Muscle layer of duodenum (tissue), 2 donors: ENCODE measurements around the gene CPN2.
A peak's percentile ranks its signal among the peaks of the same experiment; 100 is the strongest.

Source experiments
- H3K27ac ChIP-seq: one replicate; pipeline ENCODE4 v1.7.0; 2013; ENCODE audit warnings: mild to moderate bottlenecking, low read length
- H3K27me3 ChIP-seq: one replicate; pipeline ENCODE4 v1.7.0; 2013; ENCODE audit warnings: low read depth, mild to moderate bottlenecking, control low read depth, low read length
- H3K36me3 ChIP-seq, 2 donors: one replicate each; pipeline ENCODE4 v1.7.0; 2013; ENCODE audit warnings: low read length in 2 of 2, control low read depth in 1 of 2, mild to moderate bottlenecking in 1 of 2; ENCODE audit not compliant: insufficient read depth in 2 of 2, control insufficient read depth in 1 of 2
- H3K4me1 ChIP-seq, 2 donors: one replicate each; pipeline ENCODE4 v1.7.0; 2013; ENCODE audit warnings: low read length in 2 of 2, mild to moderate bottlenecking in 2 of 2, control low read depth in 1 of 2, moderate library complexity in 1 of 2; ENCODE audit not compliant: insufficient read depth in 2 of 2, control insufficient read depth in 1 of 2
- H3K4me3 ChIP-seq, 2 donors: one replicate each; pipeline ENCODE4 v1.7.0; 2013; ENCODE audit warnings: low read length in 2 of 2, low read depth in 1 of 2, mild to moderate bottlenecking in 1 of 2
- H3K9me3 ChIP-seq, 2 donors: one replicate each; pipeline ENCODE4 v1.7.0; 2013; ENCODE audit warnings: low read length in 2 of 2, control low read depth in 1 of 2, mild to moderate bottlenecking in 1 of 2; ENCODE audit not compliant: control insufficient read depth in 1 of 2
- donor health status: healthy.

CPN2 gene

DNA sequence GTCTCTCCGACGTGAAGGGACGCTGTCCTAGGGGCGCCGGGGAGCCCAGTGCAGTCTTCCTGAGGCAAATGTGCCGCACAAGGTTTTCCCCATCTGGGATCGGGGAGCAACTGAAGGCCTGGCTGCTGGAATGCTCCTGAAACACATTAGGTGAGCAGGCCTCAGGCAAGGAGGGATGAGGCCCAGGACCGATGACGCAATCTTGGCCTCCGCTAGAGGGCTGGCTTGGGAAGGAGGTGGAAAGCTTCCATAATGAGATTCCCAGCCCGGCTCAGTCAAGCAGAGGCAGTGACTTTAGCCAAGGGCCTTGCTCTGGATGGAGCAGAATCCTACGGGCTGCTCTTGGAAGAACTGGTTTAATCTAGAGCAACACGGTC, 50.8 kb downstream of the CPN2 start:
- Histone ChIP-seq H3K4me1 (peaks cover 0 to 18% of the 10 kb centered on the region in 2 donors), H3K36me3 (no peaks in the 10 kb centered on the region), H3K4me3 (no peak overlapping the region), H3K27me3 (no peaks in the 10 kb centered on the region), H3K9me3 (no peaks in the 10 kb centered on the region), H3K27ac (peak overlapping the region; percentile 31)

DNA sequence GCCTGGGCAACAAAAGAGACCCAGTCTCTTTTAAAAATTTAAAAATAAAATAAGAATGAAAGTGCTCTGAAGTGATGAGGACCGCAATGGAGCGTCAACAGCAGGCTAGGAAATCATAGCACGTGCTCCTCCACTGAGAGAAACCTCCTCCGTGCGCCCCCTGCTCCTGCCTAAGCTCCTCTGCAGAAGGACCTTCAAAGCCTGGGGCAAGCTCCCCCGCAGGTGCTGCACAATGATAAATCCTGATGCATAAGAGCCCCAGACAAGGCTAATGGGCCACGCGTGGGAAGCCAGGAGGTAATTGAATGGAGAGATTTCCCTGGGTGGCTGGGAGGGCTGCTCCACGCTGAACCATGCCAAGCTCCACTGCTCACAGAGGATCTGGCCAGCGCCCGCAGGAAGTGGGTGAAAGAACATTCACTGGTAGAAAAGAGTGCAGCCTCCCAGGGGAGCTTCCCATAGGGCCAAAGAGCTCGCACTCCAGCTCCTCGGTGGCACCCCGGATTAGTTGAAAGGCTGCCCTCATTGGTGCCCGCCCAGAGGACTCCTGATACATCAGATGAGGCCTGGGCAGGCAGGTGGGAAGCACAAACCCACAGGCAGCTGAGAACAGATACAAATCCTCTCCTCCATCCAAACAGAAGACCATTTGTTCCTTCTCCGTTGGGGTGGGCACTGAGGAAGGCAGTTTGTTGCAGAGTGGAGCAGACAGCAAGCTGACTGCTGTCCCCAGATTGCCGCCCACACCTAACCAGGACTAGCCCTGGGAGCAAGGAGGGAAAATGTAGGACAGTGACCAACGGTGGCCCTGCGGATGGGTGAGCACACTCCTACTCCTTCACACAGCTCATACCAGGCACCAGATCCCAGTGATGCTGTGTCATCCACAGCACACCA, 52.5 kb downstream of the CPN2 start:
- Histone ChIP-seq H3K36me3 (no peaks in the 10 kb centered on the region), H3K27me3 (no peaks in the 10 kb centered on the region), H3K27ac (no peak overlapping the region), H3K9me3 (no peaks in the 10 kb centered on the region), H3K4me3 (no peak overlapping the region), H3K4me1 (peaks cover 0 to 18% of the 10 kb centered on the region in 2 donors)

DNA sequence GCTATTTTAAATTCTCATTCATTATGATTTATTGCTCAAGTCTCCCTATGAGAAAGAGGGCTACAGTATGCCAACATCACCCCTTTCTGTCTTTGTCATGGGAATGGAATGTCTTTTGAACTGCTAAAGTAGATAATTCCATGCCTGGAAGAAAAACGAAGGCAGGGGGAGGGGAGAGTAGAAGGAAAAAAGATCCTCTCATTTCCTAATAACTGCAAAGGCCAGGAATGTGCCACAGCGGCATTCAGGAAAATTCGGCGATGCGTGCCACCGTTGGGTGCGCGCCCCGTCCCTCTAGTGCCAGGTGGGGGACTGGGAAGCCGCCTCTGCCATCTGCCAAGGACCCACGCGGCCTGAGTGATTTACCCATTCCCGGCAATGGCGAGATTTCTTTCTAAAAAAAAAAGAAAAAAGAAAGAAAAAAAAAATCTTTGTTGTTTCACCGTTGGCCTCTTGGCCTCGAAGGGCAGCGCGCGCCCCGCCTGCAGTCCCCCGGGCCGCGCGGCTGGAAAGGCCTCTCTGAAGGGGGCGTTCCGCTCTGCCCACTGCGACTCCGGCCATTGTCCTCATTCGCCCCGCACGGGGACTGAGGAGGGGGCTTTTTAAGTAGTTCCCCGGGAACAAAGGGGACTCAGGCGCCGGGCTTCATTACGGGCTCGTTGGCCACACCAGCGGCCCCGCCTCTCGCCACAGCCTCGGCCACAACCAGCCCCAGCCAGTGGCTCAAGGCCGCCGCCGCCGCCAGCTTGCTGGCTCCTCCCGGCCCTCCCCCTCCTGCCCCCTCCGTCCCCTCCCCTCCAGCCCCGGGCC, 54.5 kb downstream of the CPN2 start:
- Histone ChIP-seq H3K27me3 (no peaks in the 10 kb centered on the region), H3K4me3 (peak overlapping the region; percentile 9 to 25), H3K4me1 (peaks cover 0 to 16% of the 10 kb centered on the region in 2 donors), H3K36me3 (no peaks in the 10 kb centered on the region), H3K9me3 (no peaks in the 10 kb centered on the region), H3K27ac (no peak overlapping the region)

DNA sequence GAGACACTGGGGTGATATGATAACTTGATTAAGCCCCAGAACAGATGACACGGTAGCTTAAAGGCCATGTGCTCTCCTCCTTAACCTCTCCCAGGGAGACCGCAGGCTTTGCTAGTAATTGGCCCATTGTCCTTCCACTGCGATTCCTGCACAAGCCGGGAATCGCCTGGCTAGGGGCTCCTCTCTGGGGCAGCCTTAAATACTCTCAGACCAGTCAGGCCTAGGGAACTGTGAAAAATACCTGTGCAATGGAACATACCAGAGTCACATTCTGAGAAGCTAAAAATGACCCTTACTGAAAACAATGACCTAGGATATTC, 56.3 kb downstream of the CPN2 start:
- Histone ChIP-seq H3K27ac (no peak overlapping the region), H3K4me3 (no peak overlapping the region), H3K9me3 (no peaks in the 10 kb centered on the region), H3K27me3 (no peaks in the 10 kb centered on the region), H3K36me3 (no peaks in the 10 kb centered on the region), H3K4me1 (peaks cover 0 to 6% of the 10 kb centered on the region in 2 donors)

DNA sequence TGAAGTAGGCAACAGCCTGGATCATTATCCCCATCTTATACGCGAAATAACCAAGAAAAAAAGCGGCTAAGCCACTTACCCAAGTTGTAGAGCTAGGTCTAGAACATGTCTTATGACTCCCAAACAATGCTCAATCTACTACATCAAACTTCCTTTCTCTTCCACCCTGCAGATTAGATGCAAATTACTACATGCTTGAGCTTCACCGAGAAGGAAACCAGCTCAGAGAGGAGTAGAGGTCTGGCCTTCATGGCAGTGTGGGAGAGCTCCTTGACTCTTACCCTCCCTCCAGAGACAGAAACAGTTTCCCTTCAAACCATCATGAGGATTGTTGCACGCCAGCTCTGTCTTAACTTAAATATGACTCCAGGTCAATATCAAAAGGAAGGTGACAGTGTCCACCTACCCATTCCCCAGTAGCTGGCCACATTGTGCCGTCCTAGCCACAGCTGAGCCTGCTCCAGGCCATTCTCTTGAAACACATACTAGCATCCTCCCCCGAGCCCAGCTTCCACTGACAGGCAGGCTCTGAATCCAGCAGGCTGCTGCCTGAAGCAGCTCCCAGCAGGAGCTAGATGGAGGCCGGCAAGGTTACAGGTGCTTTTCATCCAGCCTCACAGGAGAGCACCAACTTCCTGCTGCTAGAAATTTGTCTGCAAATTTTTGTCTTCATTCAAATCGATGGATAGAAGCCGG, 56.8 kb downstream of the CPN2 start:
- Histone ChIP-seq H3K36me3 (no peaks in the 10 kb centered on the region), H3K9me3 (no peaks in the 10 kb centered on the region), H3K4me3 (no peak overlapping the region), H3K4me1 (peaks cover 0 to 6% of the 10 kb centered on the region in 2 donors), H3K27ac (no peak overlapping the region), H3K27me3 (no peaks in the 10 kb centered on the region)

DNA sequence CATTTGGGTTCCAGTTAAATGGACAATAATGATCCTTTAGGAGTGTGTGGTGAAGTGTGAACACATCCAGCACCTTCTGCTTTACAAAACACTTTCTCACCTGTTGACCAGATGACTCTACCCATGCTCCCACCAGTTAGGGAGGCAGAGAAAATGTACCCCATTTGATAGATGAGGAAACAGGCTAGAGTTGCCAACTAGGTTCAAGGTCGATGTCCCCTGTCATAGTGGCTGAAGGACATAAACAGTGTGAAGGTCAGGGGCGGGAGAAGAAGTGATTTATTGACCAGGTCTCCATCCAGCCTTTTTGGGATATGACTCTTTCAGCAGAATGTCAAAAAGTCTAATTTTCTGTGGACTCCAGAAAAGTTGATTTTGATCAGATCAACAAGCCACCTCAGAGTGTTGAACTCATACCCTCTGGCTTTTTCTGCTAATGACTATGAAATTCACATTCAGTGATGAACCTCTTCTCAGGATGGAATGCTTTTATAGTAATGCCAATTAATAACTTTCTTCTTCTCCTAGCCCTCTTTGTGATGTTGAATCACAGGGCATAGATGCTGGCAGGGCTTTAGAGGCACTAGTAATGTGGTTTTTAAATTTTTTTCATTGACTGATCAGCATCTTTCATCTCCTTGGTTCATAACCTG, 57.5 kb downstream of the CPN2 start:
- Histone ChIP-seq H3K9me3 (no peaks in the 10 kb centered on the region), H3K4me1 (peaks cover 0 to 6% of the 10 kb centered on the region in 2 donors), H3K36me3 (no peaks in the 10 kb centered on the region), H3K4me3 (no peak overlapping the region), H3K27ac (no peak overlapping the region), H3K27me3 (no peaks in the 10 kb centered on the region)

DNA sequence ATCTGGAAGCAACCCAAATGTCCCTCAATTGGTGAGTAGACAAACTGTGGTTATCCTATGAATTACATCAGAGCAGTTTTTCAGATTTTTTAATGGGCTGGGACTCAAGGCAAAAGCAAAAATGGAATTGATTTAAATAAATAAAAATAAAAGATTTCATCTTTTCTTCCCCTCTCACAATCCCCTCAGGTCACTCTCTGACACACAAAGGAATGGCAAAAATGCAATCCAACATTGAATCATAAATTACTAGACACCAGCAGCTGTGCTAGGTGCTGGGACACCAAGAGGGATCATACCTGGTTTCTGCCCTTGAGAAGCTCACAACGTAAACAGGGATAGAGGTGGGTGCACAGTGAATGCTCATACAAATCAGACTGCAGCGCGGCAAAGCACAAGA, 58.8 kb downstream of the CPN2 start:
- H3K4me1 ChIP-seq: peaks cover 0 to 6% of the 10 kb centered on the region in 2 donors
- H3K36me3 ChIP-seq: no peaks in the 10 kb centered on the region
- H3K27me3 ChIP-seq: no peaks in the 10 kb centered on the region
- H3K9me3 ChIP-seq: no peaks in the 10 kb centered on the region
- H3K4me3 ChIP-seq: no peak overlapping the region
- H3K27ac ChIP-seq: no peak overlapping the region
